Sigmoid colon (tissue), 4 donors: ENCODE data around the gene CDT1.

Experiments
- EP300 ChIP-seq, 4 donors: sonication (generic); formaldehyde crosslinking; IDR thresholded peaks; one replicate each; pipeline ENCODE4 v1.6.1; 2017; ENCODE audit warnings: antibody characterized with exemption in 4 of 4
- POLR2A ChIP-seq, 2 donors: fragments of 450-650 bp; IDR thresholded peaks; one replicate each; pipeline ENCODE4 v1.6.1; 2016; ENCODE audit warnings: antibody characterized with exemption in 2 of 2, mild to moderate bottlenecking in 2 of 2, moderate library complexity in 2 of 2
- POLR2AphosphoS5 ChIP-seq, 4 donors: sonication (generic); formaldehyde crosslinking; IDR thresholded peaks; one replicate each; pipeline ENCODE4 v1.6.1; 2017; ENCODE audit warnings: antibody characterized with exemption in 4 of 4
- TF ChIP-seq, protein P1 (sequence below), 4 experiments: fragments of 450-650 bp in 3 of 4; fragments of 200-600 bp in 1 of 4; IDR thresholded peaks; one replicate each; pipeline ENCODE4 v1.5.1; 2016 to 2019; ENCODE audit warnings: antibody characterized with exemption in 4 of 4, mild to moderate bottlenecking in 3 of 4, moderate library complexity in 2 of 4

DNA sequence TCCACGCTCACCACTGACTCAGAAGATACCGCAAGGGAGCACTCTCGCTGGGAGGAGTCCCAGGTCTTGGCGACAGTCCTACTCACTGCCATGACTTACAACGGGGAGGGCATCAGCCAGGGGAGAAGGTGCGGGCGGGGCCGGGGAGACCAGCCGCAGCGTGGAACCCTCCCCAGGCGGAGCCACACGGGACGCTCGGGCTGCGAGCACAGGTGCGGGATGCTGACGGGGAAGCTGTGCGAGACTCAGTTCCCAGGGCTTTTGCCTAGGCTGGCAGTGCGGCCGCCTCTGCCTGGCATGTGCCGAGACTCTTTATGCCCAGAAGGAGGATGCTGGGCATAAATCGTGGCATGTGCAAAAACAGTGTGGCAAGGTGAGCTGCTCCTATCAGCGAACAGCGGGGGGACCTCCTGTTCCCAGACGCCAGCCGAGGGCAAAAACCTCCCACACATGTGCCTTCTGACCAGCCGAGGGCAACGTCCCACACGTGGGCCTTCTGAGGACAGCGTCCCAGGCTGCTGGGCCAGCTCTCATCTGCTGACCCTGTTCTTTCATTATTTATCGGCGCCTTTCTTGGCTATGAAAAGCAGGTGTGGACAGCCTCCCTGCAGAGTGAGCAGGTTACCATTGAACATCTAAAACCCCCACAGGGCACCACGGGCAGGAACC, 47.1 kb downstream of the CDT1 start:
- TF ChIP-seq POLR2AphosphoS5 (IDR thresholded peaks at IDR 0.05) (no peak), POLR2A (IDR thresholded peaks at IDR 0.05) (no peak), EP300 (IDR thresholded peaks at IDR 0.05) (no peak)
- TF ChIP-seq, protein P1, sequence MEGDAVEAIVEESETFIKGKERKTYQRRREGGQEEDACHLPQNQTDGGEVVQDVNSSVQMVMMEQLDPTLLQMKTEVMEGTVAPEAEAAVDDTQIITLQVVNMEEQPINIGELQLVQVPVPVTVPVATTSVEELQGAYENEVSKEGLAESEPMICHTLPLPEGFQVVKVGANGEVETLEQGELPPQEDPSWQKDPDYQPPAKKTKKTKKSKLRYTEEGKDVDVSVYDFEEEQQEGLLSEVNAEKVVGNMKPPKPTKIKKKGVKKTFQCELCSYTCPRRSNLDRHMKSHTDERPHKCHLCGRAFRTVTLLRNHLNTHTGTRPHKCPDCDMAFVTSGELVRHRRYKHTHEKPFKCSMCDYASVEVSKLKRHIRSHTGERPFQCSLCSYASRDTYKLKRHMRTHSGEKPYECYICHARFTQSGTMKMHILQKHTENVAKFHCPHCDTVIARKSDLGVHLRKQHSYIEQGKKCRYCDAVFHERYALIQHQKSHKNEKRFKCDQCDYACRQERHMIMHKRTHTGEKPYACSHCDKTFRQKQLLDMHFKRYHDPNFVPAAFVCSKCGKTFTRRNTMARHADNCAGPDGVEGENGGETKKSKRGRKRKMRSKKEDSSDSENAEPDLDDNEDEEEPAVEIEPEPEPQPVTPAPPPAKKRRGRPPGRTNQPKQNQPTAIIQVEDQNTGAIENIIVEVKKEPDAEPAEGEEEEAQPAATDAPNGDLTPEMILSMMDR (IDR thresholded peaks at IDR 0.05) = no peak
